Middle frontal gyrus (tissue), 1 donor: Measurements from ENCODE around the gene ARHGAP35.
"Not testable (repeated sequence)": the region's sequence is repeated elsewhere in the genome, so short reads cannot be mapped to it uniquely, and the experiment has no call there.

Experiments
- DNase-seq: peaks from one replicate; pipeline ENCODE4 v3.0.0-alpha.2; 2015; ENCODE audit warnings: low spot score; ENCODE audit errors: extremely low spot score

Gene ARHGAP35

DNA sequence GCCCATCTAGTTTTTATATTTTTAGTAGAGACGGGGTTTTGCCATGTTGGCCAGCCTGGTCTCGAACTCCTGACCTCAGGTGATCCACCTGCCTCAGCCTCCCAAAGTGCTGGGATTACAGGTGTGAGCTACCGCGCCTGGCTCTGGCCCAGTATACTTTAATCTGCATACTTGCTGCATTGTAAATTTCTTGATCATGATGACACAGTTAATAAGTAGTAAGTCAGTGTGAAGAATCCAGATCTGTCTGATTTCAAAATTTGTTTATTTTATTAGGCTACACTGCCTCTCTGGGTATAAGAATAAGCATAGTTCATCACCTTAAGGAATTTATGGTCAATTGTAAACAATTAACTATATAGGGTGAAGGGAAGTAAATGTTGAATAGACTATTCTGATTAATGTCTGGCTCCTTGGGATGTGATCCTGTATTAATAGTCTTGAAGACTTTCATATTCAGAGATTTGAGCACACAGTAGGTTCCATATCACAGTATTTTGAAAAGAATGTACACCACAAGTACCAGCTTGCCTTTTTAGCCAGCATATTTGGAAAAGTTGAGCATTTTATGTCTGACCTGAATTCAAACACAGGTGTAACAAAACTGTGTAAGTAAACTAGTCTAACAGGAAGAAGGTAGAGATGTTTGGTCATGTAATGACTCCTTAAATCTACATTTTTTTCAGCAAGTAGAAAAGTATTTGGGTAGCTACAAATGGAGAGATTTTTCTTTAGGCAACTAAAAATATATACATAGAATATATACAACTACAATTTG, 7.4 kb downstream of the ARHGAP35 start:
- DNase-seq = no peak

DNA sequence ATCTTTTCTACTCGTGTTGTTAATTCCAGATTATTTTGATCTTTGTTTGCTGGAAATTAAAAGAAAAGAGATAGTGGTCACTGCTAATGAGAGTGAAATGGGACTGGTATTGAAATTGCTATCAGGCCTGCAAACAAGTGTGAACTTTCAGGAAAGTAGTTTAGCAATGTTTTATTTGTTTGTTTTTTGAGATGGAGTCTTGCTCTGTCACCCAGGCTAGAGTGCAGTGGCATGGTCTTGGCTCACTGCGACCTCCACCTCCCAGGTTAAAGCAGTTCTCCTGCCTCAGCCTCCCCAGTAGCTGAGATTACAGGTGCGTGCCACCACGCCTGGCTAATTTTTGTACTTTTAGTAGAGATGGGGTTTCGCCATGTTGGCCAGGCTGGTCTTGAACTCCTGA, 10.4 kb downstream of the ARHGAP35 start:
- DNase-seq = not testable (repeated sequence)

DNA sequence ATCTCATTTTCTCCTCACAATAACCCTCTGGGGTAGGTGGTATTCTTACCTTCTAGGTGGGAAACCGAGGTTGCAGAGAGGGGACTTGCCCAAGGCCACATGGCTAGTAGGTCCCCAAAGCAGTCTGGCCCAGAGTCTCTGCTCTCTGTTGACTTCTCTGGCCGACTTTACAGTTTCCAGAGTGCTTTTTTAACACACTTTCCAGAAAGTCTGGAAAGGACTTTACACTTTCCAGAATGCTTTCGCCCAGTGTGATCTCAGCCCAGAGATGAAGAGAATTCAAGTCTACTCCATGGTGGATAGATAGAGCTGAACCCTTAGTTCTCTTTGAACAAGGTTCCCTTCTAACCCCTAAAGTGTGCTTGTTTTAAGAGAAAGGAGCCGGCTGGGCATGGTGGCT, 12.2 kb downstream of the ARHGAP35 start:
- DNase-seq = no peak

DNA sequence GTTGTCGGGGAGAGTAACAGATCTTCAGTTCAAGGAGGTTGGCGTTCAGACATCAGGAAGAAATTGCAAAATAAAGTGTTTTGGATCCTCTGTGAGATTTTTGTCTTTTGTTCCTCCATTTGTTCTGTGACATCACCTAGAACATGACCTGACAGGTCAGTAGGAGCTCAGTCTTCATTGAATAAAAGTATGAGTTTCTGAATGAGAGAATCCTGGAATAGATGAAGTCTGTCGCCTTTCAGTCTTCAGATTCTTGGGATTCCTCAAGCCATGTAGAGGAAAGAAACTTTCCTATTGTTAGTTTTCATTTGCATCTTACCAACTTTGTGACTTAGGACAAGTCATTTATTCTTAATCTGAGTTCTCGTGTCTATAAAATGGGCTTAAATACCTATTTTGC, 14.4 kb downstream of the ARHGAP35 start:
- no peak for DNase-seq

DNA sequence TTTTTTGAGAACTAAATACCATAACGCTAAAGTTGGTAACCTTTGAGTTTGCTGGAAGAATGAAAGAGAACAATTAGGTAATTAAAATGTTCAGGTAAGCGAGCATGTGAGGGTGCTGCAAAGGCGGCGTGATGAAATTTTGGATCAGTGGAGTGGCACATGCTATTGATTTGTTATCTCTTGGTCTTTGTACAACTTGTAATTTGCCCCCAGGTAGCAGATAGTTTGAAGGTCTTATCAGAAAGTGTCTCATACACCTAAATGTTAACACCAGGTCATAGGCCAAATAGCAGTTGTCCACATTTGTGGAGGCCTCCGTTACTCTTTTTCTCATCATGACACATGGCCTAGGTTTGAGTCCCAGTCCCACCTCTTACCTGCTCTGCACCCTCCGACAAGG, 14.9 kb downstream of the ARHGAP35 start:
- no peak for DNase-seq

DNA sequence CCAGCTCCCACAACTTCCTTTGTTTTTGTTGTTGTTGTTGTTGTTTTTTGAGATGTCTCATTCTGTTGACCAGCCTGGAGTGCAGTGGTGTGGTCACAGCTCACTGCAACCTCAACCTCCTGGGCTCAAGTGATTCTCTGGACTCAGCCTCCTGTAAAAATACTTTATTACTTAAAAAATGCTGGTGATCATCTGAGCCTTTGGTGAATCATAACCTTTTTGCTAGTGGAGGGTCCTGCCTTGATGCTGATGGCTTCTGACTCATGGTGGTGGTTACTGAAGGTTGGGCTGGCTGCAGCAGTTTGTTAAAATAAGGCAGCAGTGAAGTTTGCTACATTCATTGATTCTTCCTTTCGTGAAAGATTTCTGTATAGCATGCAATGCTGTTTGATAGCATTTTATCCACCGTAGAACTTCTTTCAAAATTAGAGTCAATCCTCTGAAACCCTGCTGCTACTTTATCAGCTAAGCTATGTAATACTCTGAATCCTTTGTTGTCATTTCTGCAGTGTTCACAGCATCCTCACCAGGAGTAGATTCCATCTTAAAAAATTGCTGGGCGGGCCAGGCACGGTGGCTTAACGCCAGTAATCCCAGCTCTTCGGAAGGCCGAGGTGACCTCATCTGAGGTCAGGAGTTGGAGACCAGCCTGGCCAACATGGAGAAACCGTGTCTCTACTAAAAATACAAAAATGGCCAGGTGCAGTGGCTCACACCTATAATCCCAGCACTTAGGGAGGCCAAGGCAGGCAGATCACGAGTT, 18.0 kb downstream of the ARHGAP35 start:
- DNase-seq = no peak

DNA sequence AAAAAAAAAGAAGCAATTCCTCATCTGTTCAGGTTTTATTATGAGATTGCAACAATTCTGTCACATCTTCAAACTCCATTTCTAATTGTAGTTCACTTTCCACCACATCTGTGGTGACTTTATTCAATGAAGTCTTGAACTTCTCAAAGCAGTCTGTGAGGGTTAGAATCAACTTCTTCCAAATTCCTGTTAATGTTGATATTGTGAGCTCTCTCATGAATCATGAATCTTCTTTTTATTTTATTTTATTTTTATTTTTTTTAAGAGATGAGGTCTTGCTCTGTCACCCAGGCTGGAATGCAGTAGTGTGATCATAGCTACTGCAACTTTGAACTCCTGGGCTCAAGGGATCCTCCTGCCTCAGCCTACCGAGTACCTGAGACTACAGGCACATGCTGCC, 19.6 kb downstream of the ARHGAP35 start:
- no peak for DNase-seq

DNA sequence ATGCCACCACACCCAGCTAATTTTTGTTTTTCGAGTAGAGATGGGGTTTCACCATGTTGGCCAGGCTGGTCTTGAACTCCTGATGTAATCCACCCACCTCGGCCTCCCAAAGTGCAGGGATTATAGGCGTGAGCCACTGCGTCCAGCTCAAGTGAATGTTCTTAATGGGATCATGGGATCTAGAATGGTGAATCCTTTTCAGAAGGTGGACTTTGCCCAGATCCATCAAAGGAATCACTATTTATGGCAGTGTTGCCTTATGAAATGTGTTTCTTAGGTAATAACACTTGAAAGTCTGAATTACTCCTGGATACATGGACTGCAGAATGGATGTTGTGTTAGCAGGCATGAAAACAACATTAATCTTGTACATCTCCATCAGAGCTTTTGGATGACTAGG, 20.3 kb downstream of the ARHGAP35 start:
- no peak for DNase-seq

DNA sequence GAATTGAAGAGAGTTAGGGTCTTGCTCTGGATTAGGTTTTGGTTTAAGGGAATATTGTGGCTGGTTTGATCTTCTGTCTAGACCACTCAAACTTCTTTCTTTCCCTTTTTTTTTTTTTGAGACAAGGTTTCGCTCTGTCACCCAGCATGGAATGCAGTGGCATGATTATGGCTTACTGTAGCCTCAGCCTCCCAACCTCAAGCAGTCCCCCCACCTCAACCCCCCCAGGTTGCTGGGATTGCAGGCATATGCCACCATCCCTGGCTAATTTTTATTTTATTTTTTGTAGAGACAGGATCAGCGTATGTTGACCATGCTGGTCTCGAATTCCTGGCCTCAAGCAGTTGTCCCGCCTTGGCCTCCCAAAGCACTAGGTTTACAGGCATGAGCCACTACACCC, 21.2 kb downstream of the ARHGAP35 start:
- DNase-seq = no peak

DNA sequence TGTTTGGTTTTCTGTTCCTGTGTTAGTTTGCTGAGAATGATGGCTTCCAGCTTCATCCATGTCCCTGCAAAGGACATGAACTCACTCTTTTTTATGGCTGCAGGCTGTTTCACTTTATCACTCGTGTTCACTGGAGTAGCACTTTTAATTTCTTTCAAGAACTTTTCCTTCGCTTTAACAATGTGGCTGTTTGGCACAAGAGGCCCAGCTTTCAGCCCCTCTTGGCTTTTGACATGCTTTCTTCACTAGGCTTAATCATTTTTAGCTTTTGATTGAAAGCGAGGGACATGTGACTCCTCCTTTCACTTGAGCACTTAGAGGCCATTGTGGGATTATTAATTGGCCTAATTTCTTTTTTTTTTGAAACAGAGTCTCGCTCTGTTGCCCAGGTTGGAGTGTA, 22.0 kb downstream of the ARHGAP35 start:
- not testable (repeated sequence) for DNase-seq

DNA sequence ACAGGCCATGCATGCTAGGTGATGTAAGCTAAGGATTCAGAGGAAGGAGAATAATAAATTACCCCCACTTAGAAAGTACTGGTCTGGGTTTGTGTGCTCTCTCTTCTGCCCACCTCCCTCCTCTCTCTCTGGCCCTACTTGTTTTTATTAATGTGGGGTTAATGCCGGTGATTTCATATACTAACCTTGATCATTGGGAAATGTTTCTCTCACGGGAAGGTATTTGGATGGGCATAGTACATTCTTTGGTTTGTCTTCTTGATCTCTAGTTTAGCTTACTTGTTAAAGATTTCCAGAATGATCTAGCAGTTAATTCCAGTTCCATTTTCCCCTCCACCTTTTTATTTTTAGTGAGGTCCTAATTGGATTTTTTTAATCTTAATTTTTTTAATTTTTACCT, 24.6 kb downstream of the ARHGAP35 start:
- no peak for DNase-seq

DNA sequence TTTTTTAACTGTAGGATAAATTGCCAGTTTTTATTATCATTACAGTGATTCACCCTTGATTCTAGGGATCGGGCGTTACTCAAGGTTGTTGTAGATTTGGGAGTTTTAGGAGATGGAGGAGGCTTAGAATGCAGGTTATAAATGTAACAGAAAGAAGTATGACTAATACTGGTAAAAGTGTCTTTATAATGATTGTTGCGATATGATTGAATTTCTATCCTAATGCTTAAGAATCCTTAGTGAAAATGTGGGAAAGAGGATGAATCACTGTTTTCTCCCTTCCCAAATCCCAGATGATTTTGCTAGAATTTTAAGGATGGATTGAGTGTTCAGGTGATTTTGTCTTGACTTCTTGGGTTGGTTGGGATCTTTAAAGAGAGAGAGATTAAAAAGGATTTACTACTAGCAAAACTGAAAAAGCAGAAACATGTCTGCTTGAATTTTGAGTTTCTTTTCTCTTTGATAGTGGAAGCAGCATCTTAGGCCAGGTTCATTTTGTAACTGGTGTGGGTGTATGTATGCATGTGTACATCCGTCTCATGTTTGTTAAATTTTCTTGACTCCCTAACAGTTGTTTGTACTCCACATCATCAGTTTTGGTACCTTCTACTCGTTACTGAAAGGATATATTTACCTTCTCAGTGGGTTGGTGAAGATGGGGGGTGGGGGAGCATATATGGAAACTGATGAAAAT, 25.9 kb downstream of the ARHGAP35 start:
- DNase-seq = no peak

DNA sequence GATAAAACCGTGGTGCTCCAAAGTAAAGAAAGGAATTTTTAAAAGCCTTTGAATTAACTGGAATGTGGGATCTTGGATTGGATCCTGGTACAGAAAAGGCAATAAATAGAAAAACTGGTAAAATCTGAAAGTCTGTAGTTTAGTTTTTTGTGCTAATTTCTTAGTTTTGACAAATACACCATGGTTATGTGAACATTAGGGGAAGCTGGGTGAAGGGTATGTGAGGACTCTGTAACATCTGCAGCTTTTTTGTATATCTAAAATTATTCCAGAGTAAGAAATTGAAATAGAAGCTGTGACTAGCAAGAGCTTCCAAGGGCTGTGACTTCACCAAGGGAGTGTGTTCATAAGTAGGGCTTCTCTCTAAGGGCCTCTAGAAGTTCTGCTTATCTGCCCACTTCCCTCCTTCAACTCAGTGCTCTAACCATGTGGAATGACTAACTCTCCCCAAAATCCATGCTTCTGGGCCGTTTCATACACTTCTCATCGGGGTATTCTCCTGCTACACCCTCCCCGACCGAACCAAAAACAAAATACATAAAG, 26.5 kb downstream of the ARHGAP35 start:
- DNase-seq = no peak

DNA sequence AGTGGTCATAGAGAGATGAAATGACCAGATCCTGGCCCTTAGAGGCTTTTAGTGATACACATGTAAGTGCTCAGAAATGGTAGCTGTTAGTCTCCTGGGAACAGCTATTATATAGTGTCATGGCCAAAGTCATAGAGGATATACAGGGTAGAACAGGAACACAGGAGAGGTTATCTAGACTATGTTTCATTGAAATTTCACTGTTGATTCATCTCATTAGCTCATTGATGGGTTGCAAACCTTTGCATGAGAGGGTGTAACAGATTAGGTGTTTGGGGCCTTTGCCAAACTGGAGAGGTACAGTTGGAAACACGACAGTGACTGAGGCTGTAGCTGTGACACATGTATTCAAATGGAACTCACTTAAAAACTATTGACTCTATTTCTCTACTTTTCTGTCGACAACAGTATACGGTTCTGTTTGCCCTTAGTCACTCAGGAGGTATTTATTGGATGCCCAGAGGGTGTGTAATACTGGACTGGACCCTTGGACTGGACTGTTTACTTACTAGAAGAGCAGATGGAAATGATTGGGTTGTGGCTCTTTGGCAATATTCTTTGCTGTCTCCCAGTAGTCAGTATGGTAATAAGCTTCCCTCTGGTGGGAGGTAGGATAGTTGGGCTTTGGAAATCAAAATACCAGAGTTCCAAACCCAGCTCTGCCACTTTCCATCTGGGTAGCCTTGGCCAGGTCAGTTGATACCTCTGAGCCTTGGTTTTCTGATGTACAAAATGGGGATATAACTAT, 29.8 kb downstream of the ARHGAP35 start:
- no peak for DNase-seq

DNA sequence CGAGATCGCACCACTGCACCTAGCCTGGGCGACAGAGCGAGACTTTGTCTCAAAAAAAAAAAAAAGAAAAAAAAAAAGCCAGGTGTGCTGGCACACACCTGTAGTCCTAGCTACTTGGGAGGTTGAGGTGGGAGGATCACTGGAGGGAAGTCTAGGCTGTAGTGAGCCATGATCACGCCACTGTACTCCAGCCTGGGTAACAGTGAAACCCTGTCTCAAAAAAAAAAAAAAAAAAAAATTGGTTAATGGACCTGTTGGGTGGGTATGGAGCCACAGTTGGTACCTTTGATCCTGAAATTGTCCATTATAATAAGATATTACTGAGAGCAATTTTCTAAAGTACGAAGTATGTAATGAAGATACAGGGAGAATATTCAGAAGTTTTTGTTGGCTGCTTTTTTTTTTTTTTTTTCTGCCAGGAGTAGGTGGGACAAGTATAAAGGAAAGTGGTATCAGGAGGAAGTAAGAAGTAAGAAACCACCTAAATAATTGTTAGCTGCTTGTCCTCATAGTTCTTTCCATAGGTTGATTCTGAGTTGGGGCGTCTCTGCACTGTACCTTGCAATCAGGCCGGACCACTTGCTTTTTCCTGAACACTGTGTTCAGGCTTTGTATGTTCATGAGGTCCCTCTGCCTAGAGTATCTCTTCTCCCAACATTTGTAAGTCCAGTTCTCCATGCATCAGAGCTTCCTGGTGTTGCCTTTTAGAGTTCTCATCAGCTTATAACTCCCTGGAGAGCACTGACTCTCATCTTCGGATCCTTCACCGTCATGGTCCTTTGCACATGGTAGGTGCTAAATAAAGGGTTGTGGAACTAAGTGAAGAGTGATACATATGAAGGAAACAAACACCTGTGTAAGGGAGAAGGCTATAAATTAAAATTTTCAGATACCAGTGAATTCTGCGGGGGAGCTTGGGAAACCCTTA, 31.7 kb downstream of the ARHGAP35 start:
- no peak for DNase-seq

DNA sequence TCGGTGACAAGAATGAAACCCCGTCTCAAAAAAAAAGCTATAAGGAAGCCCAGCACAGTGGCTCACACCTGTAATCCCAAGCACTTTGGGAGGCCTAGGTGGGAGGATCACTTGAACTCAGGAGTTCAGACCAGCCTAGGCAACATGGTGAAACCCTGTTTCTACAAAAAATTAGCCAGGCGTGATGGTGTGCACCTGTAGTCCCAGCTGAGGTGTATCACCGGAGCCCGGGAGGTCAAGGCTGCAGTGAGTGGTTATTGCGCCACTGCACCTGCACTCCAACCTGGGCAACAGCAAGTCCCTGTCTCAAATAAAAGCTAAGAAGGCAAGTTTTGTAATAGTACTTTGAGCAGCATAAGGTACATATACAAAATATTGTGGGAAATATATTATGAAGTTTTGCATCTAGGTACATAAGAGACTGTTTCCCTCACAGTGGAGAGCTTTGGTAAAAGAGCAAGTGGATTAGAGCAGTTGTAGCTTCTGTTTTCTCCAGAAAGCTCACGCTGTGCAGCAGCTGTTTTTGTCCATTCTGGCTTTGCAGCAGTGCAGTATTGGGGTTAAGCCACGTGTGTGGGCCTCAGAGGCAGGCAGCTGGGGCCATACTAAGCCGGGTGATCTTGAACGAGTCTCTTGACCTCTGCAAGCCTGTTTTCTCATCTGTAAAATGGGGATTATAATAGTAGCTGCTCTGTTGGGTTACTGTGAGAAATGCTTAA, 35.4 kb downstream of the ARHGAP35 start:
- DNase-seq = no peak

DNA sequence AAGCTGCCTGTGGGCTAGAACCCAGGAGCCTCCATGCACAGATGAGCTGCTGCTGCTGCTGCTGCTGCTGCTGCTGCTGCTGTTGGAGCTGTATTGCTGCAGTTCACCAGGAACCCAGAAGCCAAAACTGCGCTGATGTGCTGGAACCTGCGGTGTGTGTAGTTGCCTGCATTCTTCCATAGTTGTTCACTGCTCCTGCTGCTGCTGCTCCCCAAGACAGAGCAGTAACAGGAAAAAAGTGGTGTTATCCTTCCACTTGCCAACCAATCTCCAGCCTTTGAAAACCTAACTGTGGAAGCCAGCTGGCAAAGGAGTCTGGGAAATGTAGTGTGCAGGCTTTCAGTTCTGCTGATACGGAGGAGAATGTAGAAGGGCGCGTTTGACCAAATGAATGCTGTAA, 37.9 kb downstream of the ARHGAP35 start:
- no peak for DNase-seq

DNA sequence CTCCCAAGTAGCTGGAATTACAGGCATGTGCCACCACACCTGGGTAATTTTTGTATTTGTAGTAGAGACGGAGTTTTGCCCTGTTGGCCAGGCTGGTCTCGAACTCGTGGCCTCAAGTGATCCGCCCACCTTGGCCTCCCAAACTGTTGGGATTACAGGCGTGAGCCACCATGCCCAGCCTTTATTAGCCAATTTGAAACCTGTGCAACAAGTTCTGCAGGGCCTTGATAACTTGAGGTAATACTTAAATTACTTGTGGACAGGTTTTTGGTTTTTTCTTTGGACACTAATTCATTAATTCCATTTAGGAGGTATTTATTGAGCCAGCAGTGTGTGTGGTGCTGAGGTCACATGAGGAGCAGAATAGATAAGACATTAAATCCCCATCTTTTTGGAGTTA, 39.5 kb downstream of the ARHGAP35 start:
- DNase-seq = no peak

DNA sequence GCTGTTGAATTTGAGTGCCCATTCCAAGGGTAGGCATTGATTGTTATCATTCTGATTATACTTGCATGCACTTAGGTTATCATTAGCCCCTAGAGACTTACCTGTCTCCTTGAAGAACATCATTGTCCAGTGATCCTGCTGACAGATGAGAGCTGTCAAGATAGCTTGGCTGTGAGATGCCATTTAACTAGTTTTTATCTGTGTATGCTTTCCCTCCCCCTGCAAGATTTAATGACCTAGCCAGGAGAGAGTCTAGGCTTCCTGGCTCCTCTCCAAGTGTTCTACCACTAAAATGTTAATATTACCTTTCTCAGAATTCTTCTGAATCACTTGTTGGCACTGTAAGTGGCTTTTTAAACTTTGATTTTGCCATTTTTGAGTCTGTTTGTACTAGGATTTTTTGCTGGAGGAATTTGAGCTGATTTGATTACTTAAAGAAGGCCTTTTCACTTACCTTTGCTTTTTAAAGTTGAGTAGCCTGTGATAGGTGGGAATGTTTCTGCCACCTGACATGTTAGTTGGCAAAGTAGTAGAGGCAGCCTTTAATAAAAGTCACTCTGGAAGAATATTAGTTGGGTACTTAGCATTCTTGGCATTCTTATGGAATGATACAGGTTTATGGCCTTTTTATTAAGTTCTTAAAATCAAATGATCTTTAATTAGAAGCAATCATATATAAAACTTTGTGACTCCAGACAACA, 41.1 kb downstream of the ARHGAP35 start:
- DNase-seq = no peak
